H9 (cell line): Measurements from ENCODE around the gene PYGB. TPM values are rescaled to one million over a fixed set of nuclear protein-coding genes. Genes with fewer than 3 reads are reported as not detected.

Source experiments
- DNase-seq: peaks from one replicate; pipeline ENCODE4 v3.0.0-alpha.2; 2017
- H2AFZ ChIP-seq: one replicate; pipeline ENCODE4 v1.6.1; 2013; ENCODE audit warnings: mild to moderate bottlenecking, low read length, control low read depth, moderate library complexity
- H2AK5ac ChIP-seq: 2 replicates; pipeline ENCODE4 v1.6.1; 2013; ENCODE audit warnings: low read length, control low read depth, mixed read lengths; ENCODE audit not compliant: insufficient read length
- H2BK120ac ChIP-seq: one replicate; pipeline ENCODE4 v1.6.1; 2013; ENCODE audit warnings: low read depth, mild to moderate bottlenecking, low read length, control low read depth, inconsistent platforms; ENCODE audit not compliant: poor library complexity, severe bottlenecking
- H2BK12ac ChIP-seq: 2 replicates; pipeline ENCODE4 v1.6.1; 2013; ENCODE audit warnings: low read length, control low read depth, mixed read lengths, low read depth; ENCODE audit not compliant: insufficient read length
- H2BK15ac ChIP-seq: 2 replicates; pipeline ENCODE4 v1.6.1; 2013; ENCODE audit warnings: low read depth, low read length, control low read depth
- H2BK20ac ChIP-seq: one replicate; pipeline ENCODE4 v1.6.1; 2013; ENCODE audit warnings: low read depth, mild to moderate bottlenecking, low read length, control low read depth, inconsistent platforms; ENCODE audit not compliant: poor library complexity, severe bottlenecking
- H2BK5ac ChIP-seq: 2 replicates; pipeline ENCODE4 v1.6.1; 2013; ENCODE audit warnings: low read length, control low read depth, mixed read lengths; ENCODE audit not compliant: insufficient read length
- H3K14ac ChIP-seq: 2 replicates; pipeline ENCODE4 v1.6.1; 2013; ENCODE audit warnings: low read length, control low read depth; ENCODE audit not compliant: insufficient read depth
- H3K18ac ChIP-seq: 2 replicates; pipeline ENCODE4 v1.6.1; 2013; ENCODE audit warnings: low read depth, mild to moderate bottlenecking, mixed read lengths, low read length, control low read depth; ENCODE audit not compliant: insufficient read length
- H3K23ac ChIP-seq: 2 replicates; pipeline ENCODE4 v1.6.1; 2013; ENCODE audit warnings: low read length, control low read depth, mixed read lengths, low read depth; ENCODE audit not compliant: insufficient read length
- H3K23me2 ChIP-seq: 2 replicates; pipeline ENCODE4 v1.6.1; 2013; ENCODE audit warnings: low read depth, mild to moderate bottlenecking, mixed read lengths, low read length, control low read depth; ENCODE audit not compliant: insufficient read length, poor library complexity, severe bottlenecking
- H3K27ac ChIP-seq: 2 replicates; pipeline ENCODE4 v1.5.1; 2013; ENCODE audit warnings: low read length, control low read depth, mixed read lengths, low read depth; ENCODE audit not compliant: insufficient read length
- H3K27me3 ChIP-seq: 2 replicates; pipeline ENCODE4 v1.6.1; 2013; ENCODE audit warnings: low read length, control low read depth, inconsistent platforms; ENCODE audit not compliant: insufficient read depth
- H3K4ac ChIP-seq: 2 replicates; pipeline ENCODE4 v1.6.1; 2013; ENCODE audit warnings: low read depth, mild to moderate bottlenecking, control low read depth, inconsistent platforms, low read length, moderate library complexity
- H3K4me1 ChIP-seq: 2 replicates; pipeline ENCODE4 v1.6.1; 2013; ENCODE audit warnings: low read length, control low read depth, inconsistent platforms; ENCODE audit not compliant: insufficient read depth
- H3K4me2 ChIP-seq: 2 replicates; pipeline ENCODE4 v1.6.1; 2013; ENCODE audit warnings: low read length, control low read depth, mixed read lengths; ENCODE audit not compliant: insufficient read length, insufficient read depth
- H3K56ac ChIP-seq: 2 replicates; pipeline ENCODE4 v1.6.1; 2013; ENCODE audit warnings: low read depth, mild to moderate bottlenecking, mixed read lengths, low read length, control low read depth; ENCODE audit not compliant: insufficient read length
- H3K79me1 ChIP-seq: 2 replicates; pipeline ENCODE4 v1.6.1; 2013; ENCODE audit warnings: low read depth, mild to moderate bottlenecking, moderate library complexity, low read length, control low read depth, inconsistent platforms; ENCODE audit not compliant: insufficient read depth, poor library complexity, severe bottlenecking
- H3K79me2 ChIP-seq: 2 replicates; pipeline ENCODE4 v1.6.1; 2013; ENCODE audit warnings: low read length, control low read depth, inconsistent platforms; ENCODE audit not compliant: insufficient read depth
- H3K9ac ChIP-seq: 2 replicates; pipeline ENCODE4 v1.6.1; 2013; ENCODE audit warnings: low read length, control low read depth, mixed read lengths; ENCODE audit not compliant: insufficient read length; ENCODE audit errors: extremely low read depth
- H3K9me3 ChIP-seq: one replicate; pipeline ENCODE4 v1.6.1; 2013; ENCODE audit warnings: low read depth, low read length, inconsistent platforms; ENCODE audit not compliant: control insufficient read depth
- H3T11ph ChIP-seq: one replicate; pipeline ENCODE4 v1.6.1; 2013; ENCODE audit warnings: mild to moderate bottlenecking, low read length, control low read depth, inconsistent platforms
- H4K20me1 ChIP-seq: one replicate; pipeline ENCODE4 v1.6.1; 2013; ENCODE audit not compliant: control insufficient read depth, insufficient read length, insufficient read depth
- H4K5ac ChIP-seq: 2 replicates; pipeline ENCODE4 v1.6.1; 2013; ENCODE audit warnings: low read depth, mild to moderate bottlenecking, mixed read lengths, low read length, control low read depth; ENCODE audit not compliant: insufficient read length
- H4K8ac ChIP-seq: replicated peaks from 2 replicates; pipeline ENCODE4 v1.6.1; 2013; ENCODE audit warnings: low read length, control low read depth, mixed read lengths, low read depth; ENCODE audit not compliant: insufficient read length
- H4K91ac ChIP-seq: 2 replicates; pipeline ENCODE4 v1.6.1; 2013; ENCODE audit warnings: low read depth, mild to moderate bottlenecking, moderate library complexity, mixed read lengths, low read length, control low read depth; ENCODE audit not compliant: insufficient read length
- H3K27ac Mint-ChIP-seq, 3 experiments: 2 replicates in 2 of 3; 3 replicates in 1 of 3; pipeline ENCODE4 v1.8.0; 2020 to 2021; ENCODE audit warnings: mixed read lengths in 3 of 3, mild to moderate bottlenecking in 1 of 3, moderate library complexity in 1 of 3
- H3K27me3 Mint-ChIP-seq: 2 replicates; pipeline ENCODE4 v1.8.0; 2021; ENCODE audit warnings: low read depth, mild to moderate bottlenecking, moderate library complexity, mixed read lengths
- H3K36me3 Mint-ChIP-seq, 3 experiments: 2 replicates in 2 of 3; 3 replicates in 1 of 3; pipeline ENCODE4 v1.8.0; 2020 to 2021; ENCODE audit warnings: low read depth in 3 of 3, mixed read lengths in 3 of 3; ENCODE audit not compliant: insufficient read depth in 1 of 3
- H3K4me1 Mint-ChIP-seq, 2 experiments: 2 replicates each; pipeline ENCODE4 v1.8.0; 2020; ENCODE audit warnings: mixed read lengths in 2 of 2
- H3K4me3 Mint-ChIP-seq, 2 experiments: 2 replicates in 1 of 2; 3 replicates in 1 of 2; pipeline ENCODE4 v1.8.0; 2020 to 2021; ENCODE audit warnings: mild to moderate bottlenecking in 2 of 2, mixed read lengths in 2 of 2, moderate library complexity in 1 of 2
- H3K9me3 Mint-ChIP-seq, 2 experiments: 2 replicates in 1 of 2; 3 replicates in 1 of 2; pipeline ENCODE4 v1.8.0; 2020; ENCODE audit warnings: mild to moderate bottlenecking in 2 of 2, mixed read lengths in 2 of 2, moderate library complexity in 1 of 2
- WGBS: extraction: QIAGEN DNeasy Blood & Tissue Kit; methylation state at CpG from one replicate; pipeline ENCODE4 v1.1.7; 2013; ENCODE audit warnings: missing lambda C conversion rate, low lambda C conversion rate, mixed read lengths; ENCODE audit not compliant: insufficient read length; ENCODE audit errors: extremely low coverage; 5-methylcytosine and 5-hydroxymethylcytosine counted together
- total RNA-seq: library from RNA; stranded (reverse); gene quantifications from 2 replicates; pipeline ENCODE4 v1.2.1, GENCODE V29; 2021
- TF ChIP-seq, protein P1 (sequence below): fragments of 200-600 bp; sonication (generic); conservative IDR thresholded peaks from 3 replicates; pipeline ENCODE4 v1.8.0; 2021; ENCODE audit warnings: antibody characterized with exemption, mild to moderate bottlenecking

The PYGB gene
- total RNA-seq, 1 experiment from 2014 or later = 46.9 TPM

GRCh38 chr20:25258476-25258805 is 10.6 kb downstream of the PYGB start:
- H3K36me3 Mint-ChIP-seq = peaks cover 47 to 54% (median 48%) of the 10 kb centered on the region in 3 experiments
- no peak overlapping the region for H2BK15ac ChIP-seq
- no peak overlapping the region for H3K9ac ChIP-seq
- no peak overlapping the region for H3K23ac ChIP-seq
- peaks cover 3% of the 10 kb centered on the region; the same call in 1 of the 2 replicates for H3K79me2 ChIP-seq
- H3K9me3 Mint-ChIP-seq = peaks cover 17 to 19% of the 10 kb centered on the region in 2 experiments; a peak in 4 of 5 replicates
- no peak overlapping the region for H3T11ph ChIP-seq
- no peak overlapping the region for H4K91ac ChIP-seq
- H2BK12ac ChIP-seq = no peak overlapping the region
- no peaks in the 10 kb centered on the region for H3K27me3 ChIP-seq
- H2BK20ac ChIP-seq = no peak overlapping the region
- no peak overlapping the region for H3K27ac ChIP-seq
- H2BK120ac ChIP-seq = no peak overlapping the region
- no peaks in the 10 kb centered on the region for H3K4me1 ChIP-seq
- H3K27me3 Mint-ChIP-seq = no peaks in the 10 kb centered on the region
- no CpG with 5 or more reads among the region's 8 CpGs for WGBS
- no peaks in the 10 kb centered on the region for H3K9me3 ChIP-seq
- no peak overlapping the region for H4K5ac ChIP-seq
- peaks cover 0 to 10% of the 10 kb centered on the region in 2 experiments; a peak in 1 of 4 replicates for H3K4me1 Mint-ChIP-seq
- DNase-seq = peak; percentile 13
- TF ChIP-seq, protein P1, sequence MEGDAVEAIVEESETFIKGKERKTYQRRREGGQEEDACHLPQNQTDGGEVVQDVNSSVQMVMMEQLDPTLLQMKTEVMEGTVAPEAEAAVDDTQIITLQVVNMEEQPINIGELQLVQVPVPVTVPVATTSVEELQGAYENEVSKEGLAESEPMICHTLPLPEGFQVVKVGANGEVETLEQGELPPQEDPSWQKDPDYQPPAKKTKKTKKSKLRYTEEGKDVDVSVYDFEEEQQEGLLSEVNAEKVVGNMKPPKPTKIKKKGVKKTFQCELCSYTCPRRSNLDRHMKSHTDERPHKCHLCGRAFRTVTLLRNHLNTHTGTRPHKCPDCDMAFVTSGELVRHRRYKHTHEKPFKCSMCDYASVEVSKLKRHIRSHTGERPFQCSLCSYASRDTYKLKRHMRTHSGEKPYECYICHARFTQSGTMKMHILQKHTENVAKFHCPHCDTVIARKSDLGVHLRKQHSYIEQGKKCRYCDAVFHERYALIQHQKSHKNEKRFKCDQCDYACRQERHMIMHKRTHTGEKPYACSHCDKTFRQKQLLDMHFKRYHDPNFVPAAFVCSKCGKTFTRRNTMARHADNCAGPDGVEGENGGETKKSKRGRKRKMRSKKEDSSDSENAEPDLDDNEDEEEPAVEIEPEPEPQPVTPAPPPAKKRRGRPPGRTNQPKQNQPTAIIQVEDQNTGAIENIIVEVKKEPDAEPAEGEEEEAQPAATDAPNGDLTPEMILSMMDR = no peak
- no peak overlapping the region for H3K56ac ChIP-seq
- no peak overlapping the region for H3K18ac ChIP-seq
- no peak overlapping the region for H4K8ac ChIP-seq
- no peak overlapping the region for H3K4me3 Mint-ChIP-seq
- H4K20me1 ChIP-seq = no peaks in the 10 kb centered on the region
- no peak overlapping the region for H3K4ac ChIP-seq
- H3K27ac Mint-ChIP-seq = no peak overlapping the region
- no peaks in the 10 kb centered on the region for H3K23me2 ChIP-seq
- no peak overlapping the region for H2AFZ ChIP-seq
- no peak overlapping the region for H2AK5ac ChIP-seq
- no peak overlapping the region for H2BK5ac ChIP-seq
- no peak overlapping the region for H3K14ac ChIP-seq
- no peak overlapping the region for H3K4me2 ChIP-seq
- no peaks in the 10 kb centered on the region for H3K79me1 ChIP-seq
